K562 (cell line): ENCODE data around the gene ATP5F1D. TPM values are rescaled to one million over a fixed set of nuclear protein-coding genes. Genes with fewer than 3 reads are reported as not detected.
A peak's percentile ranks its signal among the peaks of the same experiment; 100 is the strongest.

Experiments used
- ATF7 ChIP-seq: fragments of 450-650 bp; IDR thresholded peaks from 2 replicates; pipeline ENCODE4 v1.7.1; 2014; ENCODE audit warnings: mild to moderate bottlenecking, moderate library complexity
- CC2D1A ChIP-seq: fragments of 450-650 bp; IDR thresholded peaks from 2 replicates; pipeline ENCODE4 v1.6.1; 2017; ENCODE audit warnings: mild to moderate bottlenecking
- CTCFL ChIP-seq: IDR thresholded peaks from 2 replicates; pipeline ENCODE4 v1.6.1; 2011; ENCODE audit warnings: borderline replicate concordance, low read depth, mild to moderate bottlenecking, moderate library complexity, low read length; ENCODE audit not compliant: insufficient read depth, poor library complexity, severe bottlenecking
- GTF2E2 ChIP-seq: fragments of 200-800 bp; sonication (Bioruptor generic); IDR thresholded peaks from 2 replicates; pipeline ENCODE4 v1.6.1; 2016; ENCODE audit warnings: missing genetic modification characterization, missing compliant biosample characterization
- KAT2B ChIP-seq: IDR thresholded peaks from one replicate; pipeline ENCODE4 v1.6.1; 2012; ENCODE audit warnings: low read depth, mild to moderate bottlenecking, control low read depth, inconsistent platforms, low read length, moderate library complexity
- MNT ChIP-seq, 2 experiments: fragments of 450-650 bp; conservative IDR thresholded peaks; 2 replicates each; pipeline ENCODE4 v1.6.1; 2017; ENCODE audit warnings: mild to moderate bottlenecking in 2 of 2, moderate library complexity in 2 of 2
- NCOA2 ChIP-seq, 2 experiments: fragments of 450-650 bp; IDR thresholded peaks; 2 replicates each; pipeline ENCODE4 v1.6.1; 2018; ENCODE audit warnings: mild to moderate bottlenecking in 2 of 2, moderate library complexity in 1 of 2; ENCODE audit not compliant: partially characterized antibody in 2 of 2
- POLR2AphosphoS2 ChIP-seq: IDR thresholded peaks from 2 replicates; pipeline ENCODE4 v1.6.1; 2012; ENCODE audit warnings: low read length, improper control_type of control experiment
- PRMT5 ChIP-seq: sonication (generic); formaldehyde crosslinking; IDR thresholded peaks from 2 replicates; pipeline ENCODE4 v1.5.0; 2020; ENCODE audit warnings: missing genetic modification reagents
- RCOR1 ChIP-seq, 2 experiments: IDR thresholded peaks; 2 replicates each; pipeline ENCODE4 v1.6.1; 2012; ENCODE audit warnings: low read depth in 2 of 2, low read length in 2 of 2, borderline replicate concordance in 1 of 2, improper control_type of control experiment in 1 of 2
- SAFB2 ChIP-seq: fragments of 200-400 bp; formaldehyde crosslinking; IDR thresholded peaks from 2 replicates; pipeline ENCODE4 v1.6.1; 2018; ENCODE audit warnings: borderline replicate concordance, low read length, low read depth, moderate library complexity; ENCODE audit not compliant: severe bottlenecking
- SMARCE1 ChIP-seq: fragments of 450-650 bp; IDR thresholded peaks from 2 replicates; pipeline ENCODE4 v1.7.1; 2016; ENCODE audit warnings: mild to moderate bottlenecking
- SPI1 ChIP-seq: IDR thresholded peaks from 2 replicates; pipeline ENCODE4 v1.6.1; 2011; ENCODE audit warnings: low read depth, low read length, control low read depth, borderline replicate concordance
- TCF7L2 ChIP-seq: fragments of 150-350 bp; IDR thresholded peaks from 2 replicates; pipeline ENCODE4 v1.6.1; 2016; ENCODE audit warnings: low read depth, mild to moderate bottlenecking, low read length, moderate library complexity
- USF1 ChIP-seq: sonication (generic); formaldehyde crosslinking; IDR thresholded peaks from 2 replicates; pipeline ENCODE4 v1.9.0; 2022; ENCODE audit warnings: mild to moderate bottlenecking, missing genetic modification reagents
- ZNF75A ChIP-seq: fragments of 450-650 bp; formaldehyde crosslinking; IDR thresholded peaks from 2 replicates; pipeline ENCODE4 v1.4.0; 2020; ENCODE audit warnings: mild to moderate bottlenecking
- polyA plus RNA-seq, 8 experiments: library from polyadenylated mRNA; depleted of rRNA in 4 of 8; stranded (reverse) in 5 of 8; unstranded in 3 of 8; fragments of >200 nt; fragmentation: Nextera tagmentation in 2 of 8; fragmentation: Illumina TruSeq in 1 of 8; extraction: Ambion mirVana in 2 of 8; extraction: Trizol in 1 of 8; gene quantifications; 2 replicates each; pipeline versions ENCODE4 v1.2.1 to v1.2.3, GENCODE V29; 2011 to 2014; ENCODE audit warnings: inconsistent platforms in 1 of 8, missing spikeins in 1 of 8
- total RNA-seq, 7 experiments: library from RNA; depleted of rRNA in 6 of 7; stranded (reverse); fragments of >200 nt in 6 of 7; fragmentation: Illumina TruSeq in 2 of 7; extraction: Trizol in 2 of 7; gene quantifications; 2 replicates each; pipeline versions ENCODE4 v1.2.1 to v1.2.3, GENCODE V29; 2011 to 2021; ENCODE audit warnings: low replicate concordance in 1 of 7
- TF ChIP-seq, protein P1 (sequence below): fragments of 450-650 bp; formaldehyde crosslinking; IDR thresholded peaks from 2 replicates; pipeline ENCODE4 v1.4.0; 2020; ENCODE audit warnings: mild to moderate bottlenecking
- TF ChIP-seq, protein P2 (sequence below), 3 experiments: fragments of 200-800 bp in 1 of 3; sonication (Bioruptor generic) in 1 of 3; sonication (generic) in 1 of 3; formaldehyde crosslinking in 1 of 3; IDR thresholded peaks; 2 replicates each; pipeline versions ENCODE4 v1.6.1 to v1.8.0; 2016 to 2022; ENCODE audit warnings: mild to moderate bottlenecking in 2 of 3, missing compliant biosample characterization in 2 of 3, missing genetic modification characterization in 2 of 3, missing genetic modification reagents in 1 of 3
- TF ChIP-seq, protein P3 (sequence below): sonication (generic); formaldehyde crosslinking; IDR thresholded peaks from 2 replicates; pipeline ENCODE4 v1.8.0; 2022; ENCODE audit warnings: missing genetic modification reagents, mild to moderate bottlenecking, moderate library complexity, borderline replicate concordance

ATP5F1D gene
- total and polyA plus RNA-seq, 9 of the 15 experiments (the other 6 are each of a cell fraction or from before 2014, with no cell fraction given): 3.9 to 409 (median 36.8) TPM

DNA sequence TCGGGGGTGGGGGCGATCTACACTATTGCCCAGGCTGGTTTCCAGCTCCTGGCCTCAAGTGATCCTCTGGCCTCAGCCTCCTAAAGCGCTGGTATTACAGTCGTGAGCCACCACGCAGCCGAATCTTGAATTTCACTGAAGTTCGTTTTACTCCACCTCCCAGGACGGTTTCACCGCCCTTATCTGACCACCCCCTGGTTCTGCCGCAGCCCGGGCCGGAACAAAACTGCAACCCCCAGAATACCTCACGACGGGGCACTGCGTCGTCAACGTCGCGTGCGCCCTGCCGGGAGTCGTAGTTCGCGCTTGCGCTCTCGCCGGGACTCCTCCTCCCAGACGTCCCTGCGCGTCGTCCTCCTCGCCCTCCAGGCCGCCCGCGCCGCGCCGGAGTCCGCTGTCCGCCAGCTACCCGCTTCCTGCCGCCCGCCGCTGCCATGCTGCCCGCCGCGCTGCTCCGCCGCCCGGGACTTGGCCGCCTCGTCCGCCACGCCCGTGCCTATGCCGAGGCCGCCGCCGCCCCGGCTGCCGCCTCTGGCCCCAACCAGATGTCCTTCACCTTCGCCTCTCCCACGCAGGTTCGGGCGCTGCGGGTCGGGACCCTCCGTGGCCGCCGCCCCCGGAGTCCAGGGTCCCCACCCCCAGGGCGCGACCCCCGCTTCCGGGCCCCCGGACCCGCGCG lies at the start of gene ATP5F1D (continued):
- TF ChIP-seq PRMT5 (CRISPR knock-in tag) (no peak), ZNF75A (CRISPR knock-in tag) (no peak), CC2D1A (no peak), SPI1 (no peak), KAT2B (no peak), TCF7L2 (no peak), GTF2E2 (tag) (no peak), POLR2AphosphoS2 (no peak), NCOA2 (IDR thresholded peaks at IDR 0.05; ENCODE audit: partially characterized antibody in 2 of 2) (no peak), ATF7 (peak; percentile 85), SAFB2 (no peak), RCOR1 (IDR thresholded peaks at IDR 0.05; ENCODE audit: borderline replicate concordance in 1 of 2, low read depth in 2 of 2, low read length in 2 of 2) (peak in 1 of 2 experiments; percentile 56; a peak in 2 of 4 replicates), MNT (conservative IDR thresholded peaks at IDR 0.05) (peak; percentile 57 to 75), CTCFL (no peak), SMARCE1 (no peak), USF1 (CRISPR knock-in tag) (peak; percentile 58; the same call in 1 of the 2 replicates)
- TF ChIP-seq, protein P1, sequence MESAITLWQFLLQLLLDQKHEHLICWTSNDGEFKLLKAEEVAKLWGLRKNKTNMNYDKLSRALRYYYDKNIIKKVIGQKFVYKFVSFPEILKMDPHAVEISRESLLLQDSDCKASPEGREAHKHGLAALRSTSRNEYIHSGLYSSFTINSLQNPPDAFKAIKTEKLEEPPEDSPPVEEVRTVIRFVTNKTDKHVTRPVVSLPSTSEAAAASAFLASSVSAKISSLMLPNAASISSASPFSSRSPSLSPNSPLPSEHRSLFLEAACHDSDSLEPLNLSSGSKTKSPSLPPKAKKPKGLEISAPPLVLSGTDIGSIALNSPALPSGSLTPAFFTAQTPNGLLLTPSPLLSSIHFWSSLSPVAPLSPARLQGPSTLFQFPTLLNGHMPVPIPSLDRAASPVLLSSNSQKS: no peak
- TF ChIP-seq, protein P2, sequence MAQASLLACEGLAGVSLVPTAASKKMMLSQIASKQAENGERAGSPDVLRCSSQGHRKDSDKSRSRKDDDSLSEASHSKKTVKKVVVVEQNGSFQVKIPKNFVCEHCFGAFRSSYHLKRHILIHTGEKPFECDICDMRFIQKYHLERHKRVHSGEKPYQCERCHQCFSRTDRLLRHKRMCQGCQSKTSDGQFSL (CRISPR knock-in tag; IDR thresholded peaks at IDR 0.05): 0 out of 2 replicates have a peak, but pooled peaks have one; percentile 11
- TF ChIP-seq, protein P2 (tag; IDR thresholded peaks at IDR 0.05): no peak
- TF ChIP-seq, protein P3, sequence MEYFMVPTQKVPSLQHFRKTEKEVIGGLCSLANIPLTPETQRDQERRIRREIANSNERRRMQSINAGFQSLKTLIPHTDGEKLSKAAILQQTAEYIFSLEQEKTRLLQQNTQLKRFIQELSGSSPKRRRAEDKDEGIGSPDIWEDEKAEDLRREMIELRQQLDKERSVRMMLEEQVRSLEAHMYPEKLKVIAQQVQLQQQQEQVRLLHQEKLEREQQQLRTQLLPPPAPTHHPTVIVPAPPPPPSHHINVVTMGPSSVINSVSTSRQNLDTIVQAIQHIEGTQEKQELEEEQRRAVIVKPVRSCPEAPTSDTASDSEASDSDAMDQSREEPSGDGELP (CRISPR knock-in tag): peak; percentile 84; the same call in 1 of the 2 replicates
